NOMO-1 treated with DMSO at 0.1 percent for 48 hours (cell line): ENCODE measurements around the gene HEG1.

Source experiments
- DNase-seq: peaks from one replicate; lab custom pipeline; 2025; ENCODE audit not compliant: unreplicated experiment; lab: John Stamatoyannopoulos, UW

Gene HEG1

DNA sequence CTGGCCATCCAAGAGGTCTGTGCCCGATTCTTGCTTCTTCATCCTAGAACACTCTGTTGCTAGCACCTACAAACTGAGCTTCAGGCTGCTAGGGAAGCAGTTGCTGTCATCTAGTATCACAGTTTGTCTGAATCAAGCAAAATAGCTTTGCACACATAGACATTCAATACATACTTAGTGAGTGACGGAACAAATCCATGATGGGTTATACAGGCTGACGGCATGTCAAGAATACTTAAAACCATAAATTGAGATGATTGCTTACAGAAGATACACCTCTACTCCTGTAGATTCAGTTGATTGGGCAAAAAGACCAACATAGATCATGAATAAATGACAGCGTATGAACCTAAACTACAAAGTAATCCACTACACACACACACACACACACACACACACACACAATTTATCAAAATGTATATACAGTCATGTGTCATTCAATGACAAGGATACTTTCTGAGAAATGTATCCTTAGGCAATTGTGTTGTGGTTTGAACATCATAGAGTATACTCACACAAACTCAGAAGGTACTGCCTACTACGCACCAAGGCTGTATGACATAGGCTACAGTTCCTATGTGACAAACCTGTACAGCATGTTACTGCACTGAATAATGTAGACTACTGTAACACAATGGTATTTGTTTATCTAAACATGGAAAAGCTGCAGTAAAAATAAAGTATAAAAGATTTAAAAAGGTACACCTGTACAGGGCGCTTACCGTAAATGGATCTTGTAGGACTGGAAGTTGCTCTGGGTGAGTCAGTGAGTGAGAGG, 14.4 kb upstream of the HEG1 start:
- DNase-seq = no peak

DNA sequence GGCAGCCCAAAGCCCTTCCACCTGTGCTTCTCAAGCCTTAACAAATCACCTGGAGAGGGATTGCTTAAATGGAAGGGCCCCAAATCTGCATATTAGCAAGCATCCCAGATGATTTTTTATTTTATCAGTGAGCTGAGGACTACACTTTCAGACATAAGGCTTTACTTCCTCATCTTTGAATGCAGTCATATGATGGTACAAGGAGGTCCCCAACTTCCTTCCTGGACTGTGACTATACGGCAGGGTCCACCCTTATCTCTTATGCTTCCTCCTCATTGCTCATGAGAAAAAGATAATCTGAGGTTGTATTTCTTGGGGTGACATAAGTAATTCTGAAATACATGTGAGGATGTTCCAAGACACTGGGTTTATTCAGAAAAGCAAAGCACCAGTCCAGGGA, 13.7 kb upstream of the HEG1 start:
- peak; percentile 64 for DNase-seq

DNA sequence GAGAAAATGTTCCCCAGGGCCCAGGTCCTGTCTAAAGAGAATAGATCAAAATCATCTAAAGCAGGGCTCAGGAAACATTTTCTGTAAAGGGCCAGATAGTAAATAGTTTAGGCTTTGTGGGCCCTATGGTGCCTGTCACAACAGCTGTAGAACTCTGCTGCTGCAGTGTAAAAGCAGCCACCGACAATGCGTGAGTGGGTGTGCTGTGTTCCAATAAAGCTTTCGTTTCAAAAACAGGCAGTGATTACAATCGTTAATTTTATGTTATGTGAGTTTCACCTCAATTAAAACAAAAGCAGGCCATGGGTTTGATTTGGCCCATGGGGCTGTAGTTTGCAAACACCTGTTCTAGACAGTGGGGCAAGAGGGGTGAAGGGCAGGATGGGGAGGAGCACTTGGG, 12.5 kb upstream of the HEG1 start:
- DNase-seq = no peak

DNA sequence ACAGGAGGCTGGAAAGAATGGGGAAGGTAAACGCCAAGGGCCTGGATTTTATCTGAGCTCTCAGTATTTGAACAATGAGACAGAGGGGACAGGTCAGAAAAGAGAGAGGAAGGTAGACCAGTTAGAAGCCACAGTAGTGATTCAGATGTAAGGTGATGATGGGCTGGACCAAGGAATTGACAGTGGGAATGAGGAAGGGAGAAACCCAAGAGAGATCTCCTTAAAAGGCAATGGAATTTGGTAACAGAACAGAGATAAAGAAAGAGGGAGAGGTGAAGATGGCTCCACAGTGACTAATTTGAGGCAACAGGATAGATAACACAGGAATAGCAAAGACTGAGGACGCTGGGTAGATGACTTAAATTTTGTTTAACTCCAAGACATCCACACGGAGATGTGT, 11.4 kb upstream of the HEG1 start:
- DNase-seq = no peak

DNA sequence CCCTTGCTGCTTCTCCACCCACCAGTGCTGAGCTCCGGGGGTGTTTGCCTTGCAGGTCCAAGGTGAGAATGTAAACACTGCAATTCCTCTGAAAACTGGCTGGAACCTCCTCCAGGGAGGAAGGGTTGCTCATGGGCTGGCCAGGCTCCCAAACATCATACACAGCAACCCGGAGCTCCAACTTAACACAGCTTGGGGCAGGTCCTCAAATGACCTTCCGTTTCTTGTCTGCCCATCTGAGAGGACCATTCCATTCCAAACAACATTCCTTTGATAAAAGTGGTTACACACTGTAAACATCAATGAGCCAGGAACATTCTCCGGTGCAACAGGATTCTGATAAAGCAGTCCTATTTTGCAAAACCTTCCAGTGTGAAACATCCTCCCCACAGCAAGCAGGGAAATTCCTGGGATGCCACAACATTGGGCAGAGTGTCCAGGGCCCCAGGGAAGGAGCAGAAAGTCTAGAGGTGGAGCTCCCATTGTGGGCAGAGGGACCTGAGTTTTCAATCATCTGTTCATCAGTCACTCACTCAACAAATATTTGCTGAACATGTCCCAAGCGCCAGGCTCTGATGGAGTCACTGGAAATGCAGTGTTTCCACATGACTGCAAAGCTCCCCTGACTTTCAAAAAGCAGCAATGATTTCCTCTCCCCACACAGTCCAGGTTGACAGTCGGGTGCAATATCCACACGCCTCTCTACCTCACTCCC, 7.3 kb upstream of the HEG1 start:
- DNase-seq = no peak

DNA sequence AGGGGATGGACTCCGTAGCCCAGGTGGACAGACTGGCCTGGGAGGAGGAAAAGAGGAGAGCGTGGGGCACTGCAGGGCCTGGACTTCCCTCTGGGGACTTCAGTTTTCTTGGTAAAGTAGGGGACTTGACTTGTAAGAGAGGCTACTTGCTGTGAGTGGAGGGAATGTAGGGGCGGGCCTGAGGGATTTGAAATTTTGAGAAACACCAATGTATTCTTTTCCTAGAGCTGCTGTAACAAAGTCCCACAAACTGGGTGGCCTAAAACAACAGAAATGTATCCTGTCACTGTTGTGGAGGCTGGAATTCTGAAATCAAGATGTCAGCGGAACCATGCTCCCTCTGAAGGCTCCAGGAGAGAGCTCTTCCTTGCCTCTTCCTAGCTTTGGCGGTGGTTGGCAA, 5.8 kb upstream of the HEG1 start:
- no peak for DNase-seq

DNA sequence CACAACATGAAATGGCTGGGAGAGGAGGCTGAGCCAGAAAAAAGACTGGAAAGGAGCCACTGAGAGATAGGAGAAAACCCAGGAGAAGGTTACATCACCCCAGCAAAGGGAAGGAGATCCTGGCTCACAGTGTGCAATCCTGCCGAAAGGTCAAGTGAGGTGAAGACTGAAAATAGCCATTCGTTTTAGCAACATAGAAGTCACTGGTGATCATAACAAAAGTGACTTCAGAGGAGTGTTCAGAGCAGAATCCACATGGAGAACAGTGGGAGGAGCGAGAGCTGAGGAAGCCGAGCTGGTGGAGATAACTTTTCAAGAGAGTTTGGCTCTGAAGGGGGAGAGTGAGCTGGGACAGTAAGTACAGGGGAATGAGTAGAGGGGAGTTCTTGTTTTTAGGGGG, 5.4 kb upstream of the HEG1 start:
- no peak for DNase-seq

DNA sequence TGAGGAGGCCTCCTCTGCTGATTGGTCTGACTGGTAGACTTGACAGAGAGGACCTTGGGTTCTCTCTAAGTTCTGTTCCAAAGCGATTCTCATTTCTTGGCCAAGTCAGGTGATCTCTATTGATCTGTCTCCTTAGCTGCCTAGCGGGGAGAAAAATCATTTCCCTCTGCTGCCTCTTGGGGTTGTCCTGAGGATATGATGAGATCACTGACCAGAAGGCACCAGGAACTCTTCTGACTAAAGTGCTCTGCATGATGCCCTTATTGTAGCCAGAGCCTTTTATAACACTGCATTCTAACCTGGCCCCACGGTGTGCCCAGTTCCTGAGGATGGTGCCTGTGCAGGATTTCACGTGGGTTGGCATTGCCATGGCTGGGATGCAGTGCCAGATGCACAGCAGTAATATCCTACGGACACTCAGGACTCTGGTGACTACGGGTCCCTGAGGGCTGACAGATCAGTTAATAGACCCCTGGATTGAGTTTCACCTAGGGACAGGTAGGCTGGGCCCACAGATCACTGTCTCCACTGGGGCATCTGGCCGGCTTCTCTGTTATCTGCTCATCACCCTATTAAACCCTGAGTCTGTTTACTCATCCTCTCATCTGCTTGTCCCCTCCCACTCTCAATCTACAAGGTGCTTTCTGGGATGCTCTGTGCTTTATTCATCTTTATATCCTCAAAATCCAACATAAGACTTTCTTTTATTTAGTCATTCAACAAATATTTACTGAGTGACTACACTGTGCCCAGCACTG, 3.9 kb upstream of the HEG1 start:
- DNase-seq = no peak

DNA sequence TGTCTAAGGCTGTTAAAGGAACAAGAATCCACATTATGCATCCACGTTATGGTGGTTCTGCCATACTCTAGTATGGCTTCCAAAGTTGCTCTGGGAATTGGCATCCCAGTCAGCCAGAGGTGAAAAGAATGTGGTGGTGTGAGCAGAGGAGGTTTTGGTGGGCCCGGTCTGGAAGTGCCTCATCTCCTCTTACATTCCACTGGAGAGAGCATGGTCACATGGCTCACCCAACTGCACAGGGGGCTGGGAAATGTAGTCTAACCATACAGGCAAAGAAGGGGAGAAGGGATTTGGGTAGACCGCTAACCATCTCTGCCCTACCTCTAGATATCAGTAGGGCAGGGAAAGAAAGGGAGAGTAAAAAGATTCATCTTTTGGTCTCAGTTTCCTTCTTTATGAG, 3.2 kb upstream of the HEG1 start:
- no peak for DNase-seq

DNA sequence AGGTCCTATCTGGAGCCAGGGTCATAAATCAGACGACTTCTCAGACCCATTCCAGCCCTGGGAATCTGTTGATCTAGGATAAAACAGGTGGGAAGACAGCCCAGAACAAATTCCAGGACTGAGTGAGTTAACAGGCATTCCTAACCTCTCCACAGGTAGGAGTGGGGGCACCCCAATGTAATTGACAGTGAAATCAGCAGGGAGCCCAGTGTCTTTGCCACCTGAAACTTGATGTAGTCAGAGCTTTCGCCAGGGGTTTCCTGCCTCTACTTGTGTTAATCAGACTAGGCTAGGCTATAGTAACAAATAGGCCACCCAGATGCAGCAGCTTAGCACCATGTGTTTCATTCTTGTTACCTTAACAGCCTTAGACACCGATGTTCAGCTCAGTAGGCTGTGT, 2.7 kb upstream of the HEG1 start:
- no peak for DNase-seq

DNA sequence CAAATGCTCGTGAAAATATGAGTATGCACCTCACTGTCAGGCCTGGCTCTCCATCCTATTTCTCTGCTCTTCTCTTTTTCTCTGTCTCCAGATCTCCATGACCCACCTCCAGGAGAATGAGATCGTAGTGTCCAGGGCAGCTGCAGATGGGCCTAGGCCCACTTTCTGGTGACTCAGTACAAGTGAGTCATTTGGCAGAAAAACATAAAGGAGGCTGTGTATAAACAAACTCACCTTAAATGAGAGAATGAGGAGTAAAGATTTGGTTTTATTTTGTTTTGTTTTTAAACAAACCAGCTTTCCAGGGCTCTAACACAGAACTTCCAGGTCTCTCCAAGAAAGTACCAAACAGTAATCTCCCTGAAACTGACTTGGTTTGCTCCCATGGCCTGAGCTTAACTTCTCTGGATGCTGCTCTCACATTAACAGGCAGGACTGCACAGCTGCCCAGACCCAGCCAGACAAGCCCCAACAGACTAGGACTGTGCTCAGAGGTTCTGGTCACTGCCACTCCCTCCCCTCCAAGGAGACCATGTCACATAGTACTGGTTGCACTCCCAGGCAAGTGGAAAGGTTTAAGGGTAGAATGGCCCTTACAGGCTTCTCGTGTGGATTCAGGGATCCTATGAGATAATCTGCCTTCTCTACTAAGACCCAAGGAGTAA, 1.5 kb upstream of the HEG1 start:
- DNase-seq = no peak

DNA sequence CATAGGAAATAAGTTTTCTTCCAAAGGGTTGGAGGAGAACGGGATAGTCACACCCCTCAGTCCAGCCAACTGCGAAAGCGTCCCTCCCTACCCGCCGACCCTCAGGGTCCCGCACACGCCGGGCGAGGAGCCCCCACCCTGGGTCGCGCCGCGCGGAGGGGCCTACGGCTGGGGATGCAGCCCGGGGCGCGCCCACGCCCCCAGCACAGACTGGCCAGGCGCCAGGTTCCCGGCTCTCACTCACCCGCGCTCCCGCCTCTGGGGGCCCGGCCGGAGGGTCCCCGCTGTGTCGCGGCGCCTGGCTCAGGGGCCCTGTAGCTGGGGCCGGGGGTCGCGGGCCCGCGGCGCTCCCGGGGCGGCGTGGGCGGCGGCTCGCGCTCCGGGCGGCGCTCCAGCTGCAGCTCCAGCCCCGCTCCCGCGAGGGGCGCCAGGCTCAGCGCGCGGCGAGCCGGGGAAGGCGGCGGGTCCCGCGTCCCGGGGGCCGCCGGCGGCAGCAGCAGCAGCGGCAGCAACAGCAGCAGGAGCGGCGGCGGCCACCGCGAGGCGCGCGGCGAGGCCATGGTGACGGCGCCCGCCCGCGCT, 375 bp downstream of the HEG1 start:
- DNase-seq = no peak

DNA sequence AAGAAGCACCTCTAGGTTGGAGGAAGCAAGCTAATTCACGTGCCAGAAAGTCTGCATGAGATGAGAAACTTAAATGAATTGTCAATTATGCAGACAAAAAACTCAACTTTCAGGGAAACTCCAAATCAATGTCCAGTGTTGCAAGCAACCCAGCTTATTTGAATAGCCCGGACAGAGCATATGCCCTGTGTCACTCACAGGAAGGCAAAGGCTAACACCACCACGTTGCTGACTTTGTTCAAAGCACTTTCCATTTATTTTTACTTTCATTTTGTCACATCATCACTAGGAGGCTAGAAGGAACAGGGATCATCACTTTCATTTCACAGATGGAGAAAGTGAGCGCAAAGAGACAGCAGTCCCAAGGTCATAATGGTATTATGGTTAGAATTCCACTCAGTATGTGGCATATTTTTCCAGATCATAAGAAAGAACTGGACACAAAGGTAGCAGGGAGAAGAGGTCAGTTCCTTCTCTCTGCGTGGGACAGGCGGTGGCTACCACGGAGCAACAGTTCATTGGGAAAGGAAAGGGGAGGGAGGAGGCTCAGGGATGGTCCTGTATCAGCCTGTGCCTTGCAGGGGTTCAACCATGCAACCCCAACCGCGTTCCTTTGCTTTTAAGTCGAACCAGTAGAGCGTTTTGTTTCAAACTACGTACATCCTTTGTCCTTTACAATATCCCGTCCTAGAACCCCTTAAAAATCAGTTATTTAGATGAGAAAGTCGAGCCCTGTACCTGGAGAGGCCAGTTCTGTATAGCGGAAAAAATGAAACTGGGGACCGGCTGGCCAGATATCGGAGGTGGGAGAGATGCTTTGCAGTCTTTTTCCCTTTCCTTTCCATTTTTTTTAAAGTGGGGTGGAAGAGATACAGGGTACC, 1.1 kb downstream of the HEG1 start:
- DNase-seq = peak; percentile 40

DNA sequence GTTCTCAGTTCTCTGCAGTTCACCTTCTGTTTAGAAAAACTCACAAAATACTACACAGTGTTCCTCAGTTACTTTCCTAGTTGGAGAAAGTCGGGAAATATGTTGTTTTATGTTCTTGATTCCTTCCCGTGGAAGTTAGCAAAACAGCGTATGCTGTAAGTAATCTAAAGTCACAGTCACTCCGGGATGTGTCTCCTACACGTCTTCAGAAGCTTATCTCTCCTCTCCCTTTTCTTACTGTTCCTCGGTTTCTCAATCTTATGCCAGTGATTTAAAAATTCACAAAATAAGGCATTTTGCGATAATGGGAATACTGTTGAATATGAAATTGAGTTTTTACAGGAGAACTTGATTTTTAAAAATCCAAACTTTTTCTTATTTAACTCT, 1.7 kb downstream of the HEG1 start:
- DNase-seq = no peak

DNA sequence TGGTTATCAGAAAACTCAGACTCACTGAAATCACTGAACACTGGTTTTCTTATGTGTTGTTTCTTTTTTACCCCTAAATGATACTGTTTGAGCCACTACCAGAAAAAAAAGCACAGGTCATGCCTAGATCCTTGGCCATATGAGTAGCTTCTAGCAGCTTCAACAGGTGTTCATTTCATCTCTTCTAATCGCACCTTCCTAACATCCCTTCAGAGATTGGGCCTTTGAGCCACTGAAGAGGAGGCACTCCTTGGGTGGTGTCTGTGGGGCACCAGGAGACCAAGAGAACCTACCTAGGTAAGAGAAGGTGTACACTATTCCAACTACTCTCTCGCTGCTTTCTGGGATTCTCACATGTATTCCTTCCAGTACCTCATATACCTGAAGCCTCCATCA, 2.5 kb downstream of the HEG1 start:
- no peak for DNase-seq

DNA sequence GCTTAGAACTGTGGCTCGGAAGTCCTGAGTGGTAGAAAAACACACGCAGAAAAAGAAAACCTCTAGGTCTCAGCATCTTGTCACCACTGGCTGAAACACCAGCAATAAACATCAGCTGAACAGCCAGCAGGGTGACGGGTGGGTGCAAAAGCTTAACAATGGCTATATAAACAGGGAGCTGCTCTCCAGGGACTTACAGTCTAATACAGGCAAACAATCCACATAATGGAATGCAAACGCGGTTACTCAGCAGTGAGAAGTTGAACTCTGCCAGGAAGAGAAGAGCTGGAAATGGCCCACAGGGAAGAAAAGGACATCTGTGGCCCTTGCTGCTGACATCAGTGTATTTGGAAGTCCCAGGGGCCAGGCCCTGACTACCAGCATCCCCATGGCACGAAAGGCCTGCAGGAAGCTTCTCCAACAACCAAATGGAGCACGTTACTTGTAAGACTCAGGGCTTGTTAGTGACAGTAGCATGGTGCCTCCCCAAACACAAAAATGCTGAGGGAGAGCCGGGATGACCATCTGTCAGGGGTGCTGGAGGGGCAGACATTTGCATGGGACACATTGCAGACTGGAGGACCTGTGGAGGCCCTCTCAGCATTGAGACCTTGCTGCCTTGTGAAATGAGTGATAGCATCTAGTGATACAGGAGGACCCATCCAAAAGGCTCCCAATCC, 3.0 kb downstream of the HEG1 start:
- no peak for DNase-seq

DNA sequence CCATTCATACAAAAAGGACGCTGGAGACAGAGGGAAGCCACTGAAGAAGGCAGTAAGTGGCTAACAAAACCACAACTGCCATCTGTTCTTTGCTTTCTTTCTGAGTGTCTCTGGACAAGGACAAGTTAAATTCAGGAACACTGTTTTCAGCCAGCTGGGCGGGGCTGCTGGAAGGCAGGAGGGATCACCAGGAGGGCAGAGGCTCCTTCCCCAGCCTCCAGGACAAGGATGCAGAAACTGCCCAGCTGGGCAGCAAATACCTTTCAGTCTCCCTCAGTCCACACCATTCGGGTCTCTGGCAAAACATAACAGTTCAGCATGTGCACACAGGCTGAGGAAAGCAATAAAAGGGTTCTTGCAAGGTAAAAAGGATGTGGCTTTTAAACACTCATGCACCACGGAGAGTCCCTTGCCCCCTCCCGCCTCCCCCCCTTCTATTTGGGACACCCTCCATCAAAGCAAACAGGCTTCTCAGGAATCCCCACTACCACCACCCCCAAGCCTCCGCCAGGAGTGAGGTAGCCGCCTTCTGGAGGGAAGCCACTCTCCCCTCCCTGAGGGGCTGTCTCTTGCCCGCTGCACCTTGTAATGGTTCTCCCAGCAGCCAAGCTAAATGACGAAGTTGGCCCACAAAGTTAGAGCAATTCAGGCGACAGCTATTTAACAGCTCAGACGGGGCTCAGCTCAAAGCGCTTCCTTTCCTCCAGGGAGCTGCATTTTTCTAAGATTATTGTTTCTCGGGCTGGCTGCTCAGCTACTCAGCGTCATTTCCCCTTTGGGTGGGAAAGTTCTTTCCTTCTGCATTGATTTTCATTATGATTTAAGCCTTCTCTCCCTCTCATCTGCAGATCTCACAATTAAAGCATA, 3.8 kb downstream of the HEG1 start:
- peak; percentile 4 for DNase-seq

DNA sequence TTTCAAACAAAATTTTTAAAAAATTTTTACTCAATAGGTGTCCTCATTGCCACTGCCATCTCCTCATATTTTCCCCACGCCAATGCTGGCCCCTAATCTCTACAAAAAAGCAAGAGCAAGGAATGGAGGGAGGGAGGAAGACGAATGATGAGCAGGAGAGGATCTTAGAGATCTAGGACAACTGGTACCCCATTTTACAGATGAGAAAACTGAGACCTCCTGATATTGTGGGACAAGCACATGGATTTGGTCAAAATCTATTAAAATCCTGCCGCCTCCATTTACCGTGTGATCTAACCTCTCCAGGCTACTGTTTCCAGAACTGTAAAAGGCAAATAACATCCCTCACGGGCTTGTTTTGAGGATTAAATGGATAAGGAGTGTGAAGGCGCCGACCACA, 4.6 kb downstream of the HEG1 start:
- no peak for DNase-seq
